Gastroesophageal sphincter (tissue), 3 donors: Measurements from ENCODE around the gene SPATS2L.

Experiments
- EP300 ChIP-seq: sonication (generic); formaldehyde crosslinking; IDR thresholded peaks from one replicate; pipeline ENCODE4 v1.6.1; 2017; ENCODE audit warnings: antibody characterized with exemption, mild to moderate bottlenecking
- POLR2A ChIP-seq, 2 donors: fragments of 450-650 bp; IDR thresholded peaks; one replicate each; pipeline ENCODE4 v1.6.1; 2017; ENCODE audit warnings: antibody characterized with exemption in 2 of 2, mild to moderate bottlenecking in 2 of 2, moderate library complexity in 1 of 2
- POLR2AphosphoS5 ChIP-seq: sonication (generic); formaldehyde crosslinking; IDR thresholded peaks from one replicate; pipeline ENCODE4 v1.6.1; 2017; ENCODE audit warnings: antibody characterized with exemption
- TF ChIP-seq, protein P1 (sequence below), 4 experiments: fragments of 200-600 bp in 2 of 4; fragments of 450-650 bp in 2 of 4; sonication (generic) in 1 of 4; IDR thresholded peaks; one replicate each; pipeline ENCODE4 v1.5.1; 2017 to 2019; ENCODE audit warnings: antibody characterized with exemption in 4 of 4, mild to moderate bottlenecking in 2 of 4, moderate library complexity in 2 of 4

DNA sequence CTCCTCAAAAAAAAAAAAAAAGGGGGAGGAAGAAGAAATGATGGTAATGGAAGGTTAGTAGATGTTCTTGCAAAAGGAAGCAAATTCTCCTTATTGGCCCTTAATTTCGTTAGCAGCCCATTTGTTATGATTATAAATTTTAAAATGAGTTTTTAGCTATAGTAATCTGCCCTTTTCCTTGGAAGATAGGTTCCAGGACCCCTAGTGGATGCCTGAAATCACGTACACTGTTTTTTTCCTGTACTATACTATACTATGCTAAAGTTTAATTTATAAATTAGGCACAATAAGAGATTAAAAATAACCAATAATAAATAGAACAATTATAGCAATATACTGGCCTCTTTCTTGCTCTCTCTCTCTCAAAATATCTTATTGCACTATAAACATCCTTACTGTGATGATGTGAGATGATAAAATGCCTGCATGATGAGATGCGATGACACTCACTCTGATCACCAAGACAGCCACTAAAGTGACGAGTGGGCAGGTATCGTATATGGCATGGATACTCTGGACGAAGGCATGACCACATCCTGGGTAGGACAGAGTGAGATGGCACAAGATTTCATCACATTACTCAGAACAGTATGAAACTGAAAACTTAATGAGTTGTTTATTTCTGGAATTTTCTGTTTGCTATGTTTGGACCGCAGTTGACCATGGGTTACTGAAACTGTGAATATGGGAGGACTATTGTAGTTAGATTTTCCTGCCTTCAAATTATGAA, 116.2 kb downstream of the SPATS2L start:
- TF ChIP-seq EP300 (no peak), POLR2A (IDR thresholded peaks at IDR 0.05) (no peak), POLR2AphosphoS5 (no peak)
- TF ChIP-seq, protein P1, sequence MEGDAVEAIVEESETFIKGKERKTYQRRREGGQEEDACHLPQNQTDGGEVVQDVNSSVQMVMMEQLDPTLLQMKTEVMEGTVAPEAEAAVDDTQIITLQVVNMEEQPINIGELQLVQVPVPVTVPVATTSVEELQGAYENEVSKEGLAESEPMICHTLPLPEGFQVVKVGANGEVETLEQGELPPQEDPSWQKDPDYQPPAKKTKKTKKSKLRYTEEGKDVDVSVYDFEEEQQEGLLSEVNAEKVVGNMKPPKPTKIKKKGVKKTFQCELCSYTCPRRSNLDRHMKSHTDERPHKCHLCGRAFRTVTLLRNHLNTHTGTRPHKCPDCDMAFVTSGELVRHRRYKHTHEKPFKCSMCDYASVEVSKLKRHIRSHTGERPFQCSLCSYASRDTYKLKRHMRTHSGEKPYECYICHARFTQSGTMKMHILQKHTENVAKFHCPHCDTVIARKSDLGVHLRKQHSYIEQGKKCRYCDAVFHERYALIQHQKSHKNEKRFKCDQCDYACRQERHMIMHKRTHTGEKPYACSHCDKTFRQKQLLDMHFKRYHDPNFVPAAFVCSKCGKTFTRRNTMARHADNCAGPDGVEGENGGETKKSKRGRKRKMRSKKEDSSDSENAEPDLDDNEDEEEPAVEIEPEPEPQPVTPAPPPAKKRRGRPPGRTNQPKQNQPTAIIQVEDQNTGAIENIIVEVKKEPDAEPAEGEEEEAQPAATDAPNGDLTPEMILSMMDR (IDR thresholded peaks at IDR 0.05), result no peak
